ENCODE results near the gene P4HTM. TPM values are rescaled to one million over a fixed set of nuclear protein-coding genes. Genes with fewer than 3 reads are reported as not detected.

P4HTM gene
- total and polyA plus RNA-seq, 4 donors: 36.0 to 66.4 (median 47.5) TPM

GRCh38 chr3:49028673-49029562 lies 38.9 kb downstream of the P4HTM start, which contains the start of gene IMPDH2:
Gene IMPDH2 (minus strand): TSS chr3:49029398. CDS start chr3:49029350, 48 bp downstream.
- H3K27me3 ChIP-seq (ENCODE audit: control insufficient read depth in 3 of 3, insufficient read depth in 3 of 3, low read length in 2 of 3): no peaks in the 10 kb centered on the region
- 2 to 3% methylated on average over 55 of the region's 55 CpGs for WGBS, 2 donors
- H3K9me3 ChIP-seq (ENCODE audit: control insufficient read depth in 4 of 4, insufficient read depth in 3 of 4, low read length in 3 of 4): no peaks in the 10 kb centered on the region
- peak within 1 kb of the TSS; percentile 64 for H3K4me3 ChIP-seq
- DNase-seq (peak; percentile 96 to 98 (median 96)), ATAC-seq (ENCODE audit: insufficient read depth, low FRiP score) (peak; percentile 97)
- peak within 1 kb of the TSS; percentile 89 to 93 for H3K27ac ChIP-seq (ENCODE audit: low read depth in 1 of 2, low read length in 1 of 2)
- peaks cover 12 to 61% (median 47%) of the 10 kb centered on the region in 4 donors for H3K36me3 ChIP-seq (ENCODE audit: control insufficient read depth in 4 of 4, insufficient read depth in 4 of 4, low read length in 4 of 4)
- peak within 1 kb of the TSS; percentile 86 to 95 for H3K9ac ChIP-seq (ENCODE audit: insufficient read depth in 1 of 2, low read length in 2 of 2)
- peaks cover 5 to 21% (median 11%) of the 10 kb centered on the region in 5 donors for H3K4me1 ChIP-seq (ENCODE audit: control insufficient read depth in 5 of 5, insufficient read depth in 5 of 5, low read length in 5 of 5)
- TF ChIP-seq CTCF (IDR thresholded peaks at IDR 0.05; ENCODE audit: control extremely low read depth, extremely low read depth): peak; percentile 41

GRCh38 chr3:49029563-49029884 lies 39.5 kb downstream of the P4HTM start:
- H3K9me3 ChIP-seq (ENCODE audit: control insufficient read depth in 4 of 4, insufficient read depth in 3 of 4, low read length in 3 of 4): no peaks in the 10 kb centered on the region
- no peak for ATAC-seq (ENCODE audit: insufficient read depth, low FRiP score)
- WGBS, 2 donors: 2 to 3% methylated on average over 7 of the region's 7 CpGs
- DNase-seq: no peak
- peak overlapping the region; percentile 64 for H3K4me3 ChIP-seq
- H3K27me3 ChIP-seq (ENCODE audit: control insufficient read depth in 3 of 3, insufficient read depth in 3 of 3, low read length in 2 of 3): no peaks in the 10 kb centered on the region
- peaks cover 12 to 54% (median 44%) of the 10 kb centered on the region in 4 donors for H3K36me3 ChIP-seq (ENCODE audit: control insufficient read depth in 4 of 4, insufficient read depth in 4 of 4, low read length in 4 of 4)
- peak overlapping the region in 1 of 2 donors; percentile 86 for H3K9ac ChIP-seq (ENCODE audit: insufficient read depth in 1 of 2, low read length in 2 of 2)
- peaks cover 5 to 21% (median 11%) of the 10 kb centered on the region in 5 donors for H3K4me1 ChIP-seq (ENCODE audit: control insufficient read depth in 5 of 5, insufficient read depth in 5 of 5, low read length in 5 of 5)
- H3K27ac ChIP-seq (ENCODE audit: low read depth in 1 of 2, low read length in 1 of 2): peak overlapping the region in 1 of 2 donors; percentile 17
- TF ChIP-seq CTCF (IDR thresholded peaks at IDR 0.05; ENCODE audit: control extremely low read depth, extremely low read depth): no peak

GRCh38 chr3:49030321-49030720 lies 40.3 kb downstream of the P4HTM start:
- Histone ChIP-seq H3K4me1 (ENCODE audit: control insufficient read depth in 5 of 5, insufficient read depth in 5 of 5, low read length in 5 of 5) (peaks cover 5 to 21% (median 11%) of the 10 kb centered on the region in 5 donors), H3K4me3 (no peak overlapping the region), H3K27ac (ENCODE audit: low read depth in 1 of 2, low read length in 1 of 2) (no peak overlapping the region), H3K9ac (ENCODE audit: insufficient read depth in 1 of 2, low read length in 2 of 2) (no peak overlapping the region), H3K27me3 (ENCODE audit: control insufficient read depth in 3 of 3, insufficient read depth in 3 of 3, low read length in 2 of 3) (no peaks in the 10 kb centered on the region), H3K9me3 (ENCODE audit: control insufficient read depth in 4 of 4, insufficient read depth in 3 of 4, low read length in 3 of 4) (no peaks in the 10 kb centered on the region), H3K36me3 (ENCODE audit: control insufficient read depth in 4 of 4, insufficient read depth in 4 of 4, low read length in 4 of 4) (peaks cover 12 to 48% (median 43%) of the 10 kb centered on the region in 4 donors)
- ATAC-seq (ENCODE audit: insufficient read depth, low FRiP score) (no peak), DNase-seq (no peak)
- no peak for TF ChIP-seq CTCF (IDR thresholded peaks at IDR 0.05; ENCODE audit: control extremely low read depth, extremely low read depth)
- WGBS, 2 donors: 93% methylated on average over 6 of the region's 6 CpGs
